Measurements from ENCODE around the gene ACBD6.

ACBD6 gene

GRCh38 chr1:180271272-180272255, 230.8 kb downstream of the ACBD6 start:
- DNase-seq (ENCODE audit: low read depth, low spot score): no peak

- DNase-seq (ENCODE audit: low read depth, low spot score): no peak
Measured at GRCh38 chr1:180270530-180271271, 231.7 kb downstream of the ACBD6 start.

- DNase-seq (ENCODE audit: low read depth, low spot score): no peak
Measured at GRCh38 chr1:180269645-180270529, 232.5 kb downstream of the ACBD6 start.

- no peak for DNase-seq (ENCODE audit: low read depth, low spot score)
Measured at GRCh38 chr1:180268556-180269075, 233.8 kb downstream of the ACBD6 start.

- no peak for DNase-seq (ENCODE audit: low read depth, low spot score)
Measured at GRCh38 chr1:180267761-180268555, 234.4 kb downstream of the ACBD6 start.

- DNase-seq (ENCODE audit: low read depth, low spot score): no peak
Measured at GRCh38 chr1:180267211-180267561, 235.2 kb downstream of the ACBD6 start.

- DNase-seq (ENCODE audit: low read depth, low spot score): no peak
Measured at GRCh38 chr1:180266275-180267210, 235.8 kb downstream of the ACBD6 start.

GRCh38 chr1:180265871-180266270, 236.5 kb downstream of the ACBD6 start:
- no peak for DNase-seq (ENCODE audit: low read depth, low spot score)

GRCh38 chr1:180265201-180265600, 237.2 kb downstream of the ACBD6 start:
- DNase-seq (ENCODE audit: low read depth, low spot score): no peak

GRCh38 chr1:180264595-180264994, 237.8 kb downstream of the ACBD6 start:
- no peak for DNase-seq (ENCODE audit: low read depth, low spot score)

- DNase-seq (ENCODE audit: low read depth, low spot score): no peak
Measured at GRCh38 chr1:180262628-180263488, 239.5 kb downstream of the ACBD6 start.

- DNase-seq (ENCODE audit: low read depth, low spot score): no peak
Measured at GRCh38 chr1:180261524-180262155, 240.7 kb downstream of the ACBD6 start.

- DNase-seq (ENCODE audit: low read depth, low spot score): no peak
Measured at GRCh38 chr1:180261030-180261429, 241.3 kb downstream of the ACBD6 start.

GRCh38 chr1:180260541-180260940, 241.8 kb downstream of the ACBD6 start:
- DNase-seq (ENCODE audit: low read depth, low spot score): no peak

- no peak for DNase-seq (ENCODE audit: low read depth, low spot score)
Measured at GRCh38 chr1:180259431-180260338, 242.7 kb downstream of the ACBD6 start.

- DNase-seq (ENCODE audit: low read depth, low spot score): no peak
Measured at GRCh38 chr1:180258935-180259334, 243.4 kb downstream of the ACBD6 start.

- DNase-seq (ENCODE audit: low read depth, low spot score): no peak
Measured at GRCh38 chr1:180258290-180258689, 244.1 kb downstream of the ACBD6 start.

All from activated naive CD8-positive, alpha-beta T cell treated with anti-CD3 and anti-CD28 coated beads, Interleukin-2, amount 50 U/mL, for 16 hours (primary cell).